Thyroid gland (tissue), 4 donors: ENCODE results near the gene CYP27B1. TPM values are rescaled to one million over a fixed set of nuclear protein-coding genes. Genes with fewer than 3 reads are reported as not detected.

Experiments used
- DNase-seq, 2 donors: peaks; one replicate each; pipeline ENCODE4 v3.0.0-alpha.2; 2019
- H3K27ac ChIP-seq, 3 donors: fragments of 200-600 bp; sonication (generic); 1 replicate in 2 of 3; 2 replicates in 1 of 3; pipeline ENCODE4 v1.5.1; 2016 to 2019; ENCODE audit warnings: mild to moderate bottlenecking in 1 of 3, moderate library complexity in 1 of 3
- H3K27me3 ChIP-seq: fragments of 200-600 bp; sonication (generic); one replicate; pipeline ENCODE4 v1.5.1; 2019
- H3K36me3 ChIP-seq, 2 donors: fragments of 200-600 bp; sonication (generic); one replicate each; pipeline ENCODE4 v1.5.1; 2016 to 2019
- H3K4me1 ChIP-seq, 2 donors: fragments of 200-600 bp; sonication (generic); one replicate each; pipeline ENCODE4 v1.5.1; 2017 to 2019
- H3K4me3 ChIP-seq, 3 donors: fragments of 200-600 bp; sonication (generic); replicated peaks in 1 of 3; 1 replicate in 2 of 3; 2 replicates in 1 of 3; pipeline ENCODE4 v1.5.1; 2016; ENCODE audit warnings: mild to moderate bottlenecking in 1 of 3
- H3K9me3 ChIP-seq: fragments of 200-600 bp; sonication (generic); one replicate; pipeline ENCODE4 v1.5.1; 2017
- POLR2A ChIP-seq, 2 donors: fragments of 450-650 bp; IDR thresholded peaks; one replicate each; pipeline ENCODE4 v1.6.1; 2017; ENCODE audit warnings: antibody characterized with exemption in 2 of 2, mild to moderate bottlenecking in 2 of 2, moderate library complexity in 1 of 2
- WGBS, 2 donors: methylation state at CpG; one replicate each; pipeline ENCODE4 v1.1.5; 2017; 5-methylcytosine and 5-hydroxymethylcytosine counted together
- intact Hi-C: fragments of 100-400 bp; cut with DNase I; formaldehyde crosslinking; loops from one replicate; pipeline ENCODE4 v1.15.1; 2023
- total RNA-seq, 4 donors: library from RNA; depleted of rRNA; stranded (reverse); fragments of >200 nt; gene quantifications; one replicate each; pipeline ENCODE4 v1.2.3, GENCODE V29; 2016
- TF ChIP-seq, protein P1 (sequence below), 6 experiments: fragments of 200-600 bp in 3 of 6; fragments of 450-650 bp in 3 of 6; sonication (generic) in 3 of 6; IDR thresholded peaks; one replicate each; pipeline ENCODE4 v1.5.1; 2016 to 2019; ENCODE audit warnings: antibody characterized with exemption in 6 of 6, mild to moderate bottlenecking in 2 of 6, inconsistent platforms in 1 of 6, moderate library complexity in 1 of 6

The CYP27B1 gene
- total RNA-seq, 4 donors from 2014 or later, result 2.7 to 13.0 (median 10.0) TPM

- peaks cover 6 to 27% of the 10 kb centered on the region in 2 donors for H3K4me1 ChIP-seq
- no peak overlapping the region for H3K4me3 ChIP-seq
- peaks cover 27% of the 10 kb centered on the region for H3K27me3 ChIP-seq
- H3K9me3 ChIP-seq, result no peaks in the 10 kb centered on the region
- no peak overlapping the region for H3K27ac ChIP-seq
- intact Hi-C loops, result no loop called here
- DNase-seq, result no peak
- no peak for TF ChIP-seq POLR2A (IDR thresholded peaks at IDR 0.05)
- TF ChIP-seq, protein P1, sequence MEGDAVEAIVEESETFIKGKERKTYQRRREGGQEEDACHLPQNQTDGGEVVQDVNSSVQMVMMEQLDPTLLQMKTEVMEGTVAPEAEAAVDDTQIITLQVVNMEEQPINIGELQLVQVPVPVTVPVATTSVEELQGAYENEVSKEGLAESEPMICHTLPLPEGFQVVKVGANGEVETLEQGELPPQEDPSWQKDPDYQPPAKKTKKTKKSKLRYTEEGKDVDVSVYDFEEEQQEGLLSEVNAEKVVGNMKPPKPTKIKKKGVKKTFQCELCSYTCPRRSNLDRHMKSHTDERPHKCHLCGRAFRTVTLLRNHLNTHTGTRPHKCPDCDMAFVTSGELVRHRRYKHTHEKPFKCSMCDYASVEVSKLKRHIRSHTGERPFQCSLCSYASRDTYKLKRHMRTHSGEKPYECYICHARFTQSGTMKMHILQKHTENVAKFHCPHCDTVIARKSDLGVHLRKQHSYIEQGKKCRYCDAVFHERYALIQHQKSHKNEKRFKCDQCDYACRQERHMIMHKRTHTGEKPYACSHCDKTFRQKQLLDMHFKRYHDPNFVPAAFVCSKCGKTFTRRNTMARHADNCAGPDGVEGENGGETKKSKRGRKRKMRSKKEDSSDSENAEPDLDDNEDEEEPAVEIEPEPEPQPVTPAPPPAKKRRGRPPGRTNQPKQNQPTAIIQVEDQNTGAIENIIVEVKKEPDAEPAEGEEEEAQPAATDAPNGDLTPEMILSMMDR (IDR thresholded peaks at IDR 0.05), result no peak
- H3K36me3 ChIP-seq, result no peaks in the 10 kb centered on the region
- WGBS, 2 donors, result 75 to 81% methylated on average over 10 to 11 of the region's 11 CpGs
Observed at GRCh38 chr12:57732726-57733593, 33.9 kb downstream of the CYP27B1 start.

DNA sequence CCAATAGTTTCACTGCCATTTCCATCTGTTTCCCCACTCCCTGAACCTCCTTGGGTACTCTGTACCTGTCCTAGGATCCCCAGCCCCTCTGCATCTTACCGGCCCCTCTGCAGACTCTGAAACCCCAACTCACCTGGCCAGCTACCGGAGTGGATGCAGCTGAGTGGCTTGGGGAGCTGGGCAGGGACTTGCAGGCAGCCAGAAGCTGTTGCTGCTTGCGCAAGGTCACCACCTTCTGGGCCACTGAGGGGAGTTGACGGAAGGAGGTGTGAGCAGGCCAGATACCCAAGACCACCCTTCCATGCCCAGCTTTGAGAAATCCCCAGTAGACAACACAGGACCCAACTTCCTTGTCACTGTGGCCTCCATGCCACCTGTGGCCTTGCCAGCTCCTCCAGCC, 34.6 kb downstream of the CYP27B1 start:
- intact Hi-C loops, result no loop called here
- no peaks in the 10 kb centered on the region for H3K9me3 ChIP-seq

GRCh38 chr12:57731411-57732080, 35.3 kb downstream of the CYP27B1 start:
- no peak for DNase-seq
- H3K36me3 ChIP-seq, result no peaks in the 10 kb centered on the region
- no peak for TF ChIP-seq POLR2A (IDR thresholded peaks at IDR 0.05)
- TF ChIP-seq, protein P1 (IDR thresholded peaks at IDR 0.05), result no peak
- no peak overlapping the region for H3K27ac ChIP-seq
- 76 to 77% methylated on average over 19 of the region's 19 CpGs for WGBS, 2 donors
- H3K4me3 ChIP-seq, result no peak overlapping the region
- H3K4me1 ChIP-seq, result peaks cover 9 to 27% of the 10 kb centered on the region in 2 donors
- H3K27me3 ChIP-seq, result peaks cover 13% of the 10 kb centered on the region
- no peaks in the 10 kb centered on the region for H3K9me3 ChIP-seq
- intact Hi-C loops, result no loop called here

More for the DNA sequence above, 34.6 kb downstream of the CYP27B1 start:
- DNase-seq, result no peak
- Histone ChIP-seq H3K27me3 (peaks cover 20% of the 10 kb centered on the region), H3K36me3 (no peaks in the 10 kb centered on the region), H3K27ac (no peak overlapping the region), H3K4me1 (peaks cover 4 to 27% of the 10 kb centered on the region in 2 donors), H3K4me3 (no peak overlapping the region)
- 48% methylated on average over 4 of the region's 4 CpGs for WGBS, 2 donors
- no peak for TF ChIP-seq POLR2A (IDR thresholded peaks at IDR 0.05)
- TF ChIP-seq, protein P1 (IDR thresholded peaks at IDR 0.05), result no peak

DNA sequence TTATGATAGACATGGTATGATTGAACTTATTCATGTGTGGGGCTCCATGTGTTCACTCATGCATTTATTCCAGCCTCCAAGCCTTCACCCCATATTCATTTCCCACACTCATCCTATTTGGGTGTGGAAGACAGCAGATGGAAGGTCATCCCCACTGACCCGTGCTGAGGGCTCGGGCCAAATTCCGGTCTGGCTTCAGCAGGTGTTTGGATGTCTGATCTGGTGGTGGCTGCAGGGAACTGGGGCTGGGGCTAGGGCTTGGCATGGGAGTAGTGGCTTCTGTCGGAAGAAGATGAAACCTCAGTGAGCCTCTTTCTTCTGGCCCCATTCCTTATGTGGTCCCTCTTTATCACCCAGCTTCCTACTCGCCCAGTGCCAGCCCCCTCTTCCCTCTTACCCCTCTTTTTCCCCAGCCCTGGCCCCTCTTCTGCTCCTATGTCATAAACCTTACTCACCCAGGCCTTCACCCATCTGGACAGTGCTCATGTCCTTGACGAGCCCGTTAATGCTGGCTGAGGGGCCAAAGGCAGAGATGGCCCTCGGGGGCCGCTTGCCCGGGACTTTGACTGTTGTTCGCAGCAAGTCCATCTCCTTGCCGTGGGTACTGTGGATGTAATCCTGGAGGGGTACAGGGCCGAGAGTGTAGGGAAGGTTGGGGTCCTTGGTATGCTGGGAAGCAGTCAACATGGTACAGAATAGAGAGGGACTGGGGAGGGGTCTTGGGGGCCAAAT, 36.4 kb downstream of the CYP27B1 start:
- no peak for DNase-seq
- intact Hi-C loops, result no loop called here
- H3K27me3 ChIP-seq, result peaks cover 3% of the 10 kb centered on the region

More for the DNA sequence above, 36.4 kb downstream of the CYP27B1 start:
- Histone ChIP-seq H3K9me3 (no peaks in the 10 kb centered on the region), H3K27ac (no peak overlapping the region), H3K4me3 (no peak overlapping the region), H3K36me3 (no peaks in the 10 kb centered on the region), H3K4me1 (peaks cover 9 to 26% of the 10 kb centered on the region in 2 donors)
- TF ChIP-seq, protein P1 (IDR thresholded peaks at IDR 0.05), result no peak
- TF ChIP-seq POLR2A (IDR thresholded peaks at IDR 0.05), result no peak
- 76 to 79% methylated on average over 13 of the region's 13 CpGs for WGBS, 2 donors
